Activated T-cell treated with anti-CD3 and anti-CD28 coated beads, Interleukin-2, amount 50 U/mL, for 72 hours (primary cell): Measurements from ENCODE around the gene LNX2. TPM values are rescaled to one million over a fixed set of nuclear protein-coding genes. Genes with fewer than 3 reads are reported as not detected.
"Not testable (repeated sequence)": the region's sequence is repeated elsewhere in the genome, so short reads cannot be mapped to it uniquely, and the experiment has no call there.

Experiments used
- ATAC-seq, 2 donors: fragments of 150-1000 bp; cut with Tn5 transposase; replicated peaks in 1 of 2; 2 replicates each; pipeline ENCODE4 v1.10.0; 2021; ENCODE audit warnings: moderate library complexity in 2 of 2, mild to moderate bottlenecking in 1 of 2
- DNase-seq, 2 donors: peaks; one replicate each; pipeline ENCODE4 v3.0.0; 2021 to 2022; ENCODE audit warnings: mixed read lengths in 1 of 2
- H3K27ac Mint-ChIP-seq: one replicate; pipeline ENCODE4 v1.8.0; 2022; ENCODE audit warnings: mild to moderate bottlenecking, moderate library complexity, mixed read lengths
- H3K27me3 Mint-ChIP-seq: one replicate; pipeline ENCODE4 v1.8.0; 2022; ENCODE audit warnings: low read depth, mixed read lengths
- H3K36me3 Mint-ChIP-seq, 2 donors: one replicate each; pipeline ENCODE4 v1.8.0; 2022; ENCODE audit warnings: mixed read lengths in 2 of 2, mild to moderate bottlenecking in 1 of 2; ENCODE audit not compliant: insufficient read depth in 2 of 2
- H3K4me1 Mint-ChIP-seq: one replicate; pipeline ENCODE4 v1.8.0; 2022; ENCODE audit warnings: low read depth, mixed read lengths
- H3K4me3 Mint-ChIP-seq, 2 donors: one replicate each; pipeline ENCODE4 v1.8.0; 2022; ENCODE audit warnings: mild to moderate bottlenecking in 2 of 2, mixed read lengths in 2 of 2, moderate library complexity in 2 of 2
- H3K9me3 Mint-ChIP-seq, 2 donors: one replicate each; pipeline ENCODE4 v1.8.0; 2022; ENCODE audit warnings: mixed read lengths in 2 of 2
- total RNA-seq, 2 donors: library from RNA; stranded (reverse); gene quantifications; one replicate each; pipeline ENCODE4 v1.2.3, GENCODE V29; 2022

The LNX2 gene
- total RNA-seq, 2 donors from 2014 or later, result 6.5 to 7.2 TPM

GRCh38 chr13:27632648-27633047 lies 12.3 kb upstream of the LNX2 start:
- peaks cover 52% of the 10 kb centered on the region for H3K4me1 Mint-ChIP-seq
- H3K27me3 Mint-ChIP-seq, result no peaks in the 10 kb centered on the region
- no peak for ATAC-seq
- DNase-seq, result no peak
- H3K9me3 Mint-ChIP-seq, result no peaks in the 10 kb centered on the region
- peaks cover 0 to 14% of the 10 kb centered on the region in 2 donors for H3K36me3 Mint-ChIP-seq
- H3K4me3 Mint-ChIP-seq, result no peak overlapping the region
- H3K27ac Mint-ChIP-seq, result peak overlapping the region; percentile 54

DNA sequence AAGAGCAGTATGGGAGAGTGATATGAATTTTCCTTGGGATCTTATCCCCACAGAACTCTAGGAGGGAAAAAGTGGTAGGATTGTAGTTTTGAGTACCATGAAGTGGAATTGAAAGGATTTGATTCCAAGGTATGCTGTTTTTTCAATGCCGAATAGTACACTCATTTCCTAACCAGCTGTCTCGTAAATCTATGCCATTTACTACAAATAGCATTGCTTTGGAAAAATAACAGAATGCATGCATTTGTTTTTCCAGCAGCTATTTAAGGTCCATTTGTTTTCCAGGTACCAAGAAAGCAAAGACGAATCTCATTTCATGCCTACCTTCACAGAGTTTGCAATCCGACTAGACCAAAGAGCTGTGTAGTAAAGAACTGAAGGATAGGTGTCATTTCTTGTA lies 11.9 kb upstream of the LNX2 start:
- no peaks in the 10 kb centered on the region for H3K27me3 Mint-ChIP-seq
- H3K9me3 Mint-ChIP-seq, result no peaks in the 10 kb centered on the region
- ATAC-seq (no peak), DNase-seq (no peak)
- H3K36me3 Mint-ChIP-seq, result peaks cover 0 to 15% of the 10 kb centered on the region in 2 donors
- no peak overlapping the region for H3K27ac Mint-ChIP-seq
- H3K4me1 Mint-ChIP-seq, result peaks cover 56% of the 10 kb centered on the region
- H3K4me3 Mint-ChIP-seq, result no peak overlapping the region

- no peak overlapping the region for H3K27ac Mint-ChIP-seq
- peak in 1 of 2 donors; percentile 35 for ATAC-seq
- H3K36me3 Mint-ChIP-seq, result peaks cover 0 to 13% of the 10 kb centered on the region in 2 donors
Measured at GRCh38 chr13:27631665-27632064, 11.3 kb upstream of the LNX2 start.

DNA sequence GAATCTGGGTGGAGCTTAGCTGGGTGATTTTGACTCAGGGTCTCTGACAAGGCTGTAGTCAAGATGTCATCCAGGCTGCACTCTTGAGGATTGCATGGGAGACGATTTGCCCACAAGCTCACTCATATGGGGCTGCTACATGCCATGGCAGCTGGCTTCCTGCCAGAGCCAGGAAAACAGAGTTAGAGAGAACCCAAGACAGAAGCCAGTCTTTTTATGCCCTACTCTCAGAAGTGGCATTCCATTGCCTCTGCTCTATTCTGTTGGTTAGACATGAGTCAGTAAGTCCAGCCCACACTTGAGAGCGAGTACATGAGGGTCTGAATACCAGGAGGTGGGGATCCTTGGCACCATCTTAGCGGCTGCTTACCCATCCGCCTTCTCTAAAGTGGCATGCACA lies 10.8 kb upstream of the LNX2 start:
- DNase-seq (no peak), ATAC-seq (peak in 1 of 2 donors; percentile 28)
- peaks cover 0 to 13% of the 10 kb centered on the region in 2 donors for H3K36me3 Mint-ChIP-seq
- peaks cover 57% of the 10 kb centered on the region for H3K4me1 Mint-ChIP-seq
- no peak overlapping the region for H3K4me3 Mint-ChIP-seq
- H3K27me3 Mint-ChIP-seq, result no peaks in the 10 kb centered on the region
- no peak overlapping the region for H3K27ac Mint-ChIP-seq
- H3K9me3 Mint-ChIP-seq, result no peaks in the 10 kb centered on the region

More at GRCh38 chr13:27631665-27632064, 11.3 kb upstream of the LNX2 start:
- no peaks in the 10 kb centered on the region for H3K27me3 Mint-ChIP-seq
- H3K4me3 Mint-ChIP-seq, result no peak overlapping the region
- DNase-seq, result no peak
- H3K4me1 Mint-ChIP-seq, result peaks cover 56% of the 10 kb centered on the region
- no peaks in the 10 kb centered on the region for H3K9me3 Mint-ChIP-seq

DNA sequence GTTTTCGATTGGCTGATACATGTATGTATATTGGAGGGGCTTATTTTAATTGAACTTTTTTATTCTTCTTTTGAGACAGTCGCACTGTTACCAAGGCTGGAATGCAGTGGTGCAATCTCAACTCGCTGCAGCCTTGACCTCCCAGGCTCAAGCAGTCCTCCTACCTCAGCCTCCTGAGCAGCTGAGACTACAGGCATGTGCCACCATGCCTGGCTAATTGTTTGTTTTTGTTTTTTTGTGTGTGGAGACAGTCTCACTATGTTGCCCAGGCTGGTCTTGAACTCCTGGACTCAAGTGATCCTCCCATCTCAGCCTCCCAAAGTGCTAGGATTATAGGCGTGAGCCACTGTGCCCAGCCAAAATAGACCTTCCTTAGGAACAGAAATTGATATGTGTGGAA lies 8.4 kb upstream of the LNX2 start:
- ATAC-seq, H3K27ac Mint-ChIP-seq, H3K4me3 Mint-ChIP-seq, H3K9me3 Mint-ChIP-seq, H3K27me3 Mint-ChIP-seq, DNase-seq: not testable (repeated sequence)
- Mint-ChIP-seq H3K36me3 (peaks cover 10 to 23% of the 10 kb centered on the region in 2 donors), H3K4me1 (peaks cover 71% of the 10 kb centered on the region)

DNA sequence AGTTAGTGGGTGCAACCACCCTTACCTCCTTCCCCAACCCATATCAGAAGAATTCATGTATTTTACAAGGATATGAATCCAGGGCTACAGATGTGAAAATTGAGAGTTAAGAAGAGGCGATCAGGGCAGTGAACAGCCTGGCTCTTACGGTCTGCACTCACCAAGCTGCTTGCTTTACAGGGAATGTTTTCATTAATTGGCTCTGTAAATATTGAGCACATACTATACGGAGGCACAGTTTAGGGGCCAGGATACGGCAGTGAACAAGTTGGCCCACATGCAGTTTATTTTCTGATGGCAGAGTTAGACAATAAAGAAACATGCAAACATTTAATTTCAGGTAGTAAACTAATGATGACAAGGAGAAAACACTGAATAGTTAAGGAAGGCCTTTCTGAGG lies 7.8 kb upstream of the LNX2 start:
- no peak for DNase-seq
- Mint-ChIP-seq H3K9me3 (no peaks in the 10 kb centered on the region), H3K4me1 (peaks cover 74% of the 10 kb centered on the region), H3K4me3 (no peak overlapping the region), H3K27me3 (no peaks in the 10 kb centered on the region), H3K36me3 (peaks cover 10 to 28% of the 10 kb centered on the region in 2 donors), H3K27ac (no peak overlapping the region)
- ATAC-seq, result no peak

DNA sequence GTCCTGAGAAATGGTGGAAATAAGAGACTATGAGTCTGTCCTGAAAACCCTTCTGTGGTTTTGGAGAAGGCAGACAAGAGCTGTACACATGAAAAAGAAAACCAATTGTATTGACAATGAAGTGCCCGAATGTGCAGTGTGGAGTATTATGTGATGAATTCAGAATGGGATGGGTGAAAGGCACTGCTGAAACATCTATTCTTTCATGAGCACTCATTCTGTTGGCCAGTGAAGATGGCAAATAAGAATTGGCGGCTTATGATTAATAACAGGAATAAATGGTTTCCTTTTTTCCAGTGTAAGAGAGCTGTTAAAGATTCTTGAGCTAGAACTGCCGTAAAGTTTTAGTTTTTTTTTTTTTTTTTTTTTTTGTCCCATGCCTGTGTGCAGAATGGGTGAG lies 7.1 kb upstream of the LNX2 start:
- Mint-ChIP-seq H3K27me3 (no peaks in the 10 kb centered on the region), H3K4me1 (peaks cover 81% of the 10 kb centered on the region), H3K27ac (peak overlapping the region; percentile 24), H3K4me3 (no peak overlapping the region), H3K9me3 (no peaks in the 10 kb centered on the region), H3K36me3 (peaks cover 14 to 33% of the 10 kb centered on the region in 2 donors)
- DNase-seq (no peak), ATAC-seq (no peak)

DNA sequence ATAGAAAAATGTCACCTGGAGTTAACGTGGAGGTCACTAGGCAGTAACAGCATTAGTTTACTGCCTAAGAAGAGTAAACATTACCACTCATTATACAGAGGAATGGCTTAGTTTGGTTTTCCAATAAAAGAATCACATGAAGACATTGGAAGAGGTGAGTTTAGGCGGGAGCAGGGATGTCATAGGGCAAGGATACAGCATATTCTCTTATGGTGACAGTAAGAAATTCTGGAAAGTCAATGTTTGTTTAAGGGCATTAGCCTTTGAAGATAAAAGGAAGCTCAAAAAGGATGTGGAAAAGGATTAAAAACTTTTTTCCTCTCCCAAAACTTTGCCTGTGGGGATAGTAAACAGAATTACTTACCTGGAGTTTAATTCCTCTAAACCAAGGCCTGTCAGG lies 5.5 kb upstream of the LNX2 start:
- H3K36me3 Mint-ChIP-seq, result peaks cover 16 to 31% of the 10 kb centered on the region in 2 donors
- peaks cover 73% of the 10 kb centered on the region for H3K4me1 Mint-ChIP-seq
- no peaks in the 10 kb centered on the region for H3K27me3 Mint-ChIP-seq
- H3K9me3 Mint-ChIP-seq, result no peaks in the 10 kb centered on the region
- no peak for ATAC-seq
- H3K4me3 Mint-ChIP-seq, result no peak overlapping the region
- no peak overlapping the region for H3K27ac Mint-ChIP-seq
- DNase-seq, result no peak

GRCh38 chr13:27624071-27624470 lies 3.7 kb upstream of the LNX2 start:
- peaks cover 16 to 29% of the 10 kb centered on the region in 2 donors for H3K36me3 Mint-ChIP-seq
- ATAC-seq, result no peak
- peaks cover 76% of the 10 kb centered on the region for H3K4me1 Mint-ChIP-seq
- peak overlapping the region in 1 of 2 donors; percentile 99 for H3K4me3 Mint-ChIP-seq
- no peak overlapping the region for H3K27ac Mint-ChIP-seq
- H3K9me3 Mint-ChIP-seq, result no peaks in the 10 kb centered on the region
- DNase-seq, result no peak
- no peaks in the 10 kb centered on the region for H3K27me3 Mint-ChIP-seq

DNA sequence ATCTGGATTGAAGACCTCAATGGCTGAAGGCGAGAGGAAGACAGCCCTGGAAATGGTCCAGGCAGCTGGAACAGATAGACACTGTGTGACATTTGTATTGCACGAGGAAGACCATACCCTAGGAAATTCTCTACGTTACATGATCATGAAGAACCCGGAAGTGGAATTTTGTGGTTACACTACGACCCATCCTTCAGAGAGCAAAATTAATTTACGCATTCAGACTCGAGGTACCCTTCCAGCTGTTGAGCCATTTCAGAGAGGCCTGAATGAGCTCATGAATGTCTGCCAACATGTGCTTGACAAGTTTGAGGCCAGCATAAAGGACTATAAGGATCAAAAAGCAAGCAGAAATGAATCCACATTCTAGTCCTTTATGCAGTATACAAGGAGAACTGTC lies 2.6 kb upstream of the LNX2 start:
- Mint-ChIP-seq H3K27me3 (no peaks in the 10 kb centered on the region), H3K9me3 (no peaks in the 10 kb centered on the region), H3K27ac (peak overlapping the region; percentile 93), H3K36me3 (peaks cover 16 to 25% of the 10 kb centered on the region in 2 donors), H3K4me1 (peaks cover 76% of the 10 kb centered on the region), H3K4me3 (peak overlapping the region; percentile 85 to 99)
- DNase-seq (no peak), ATAC-seq (no peak)

GRCh38 chr13:27622102-27622820 lies 1.9 kb upstream of the LNX2 start:
- no peaks in the 10 kb centered on the region for H3K9me3 Mint-ChIP-seq
- peaks cover 16 to 22% of the 10 kb centered on the region in 2 donors for H3K36me3 Mint-ChIP-seq
- no peak for DNase-seq

DNA sequence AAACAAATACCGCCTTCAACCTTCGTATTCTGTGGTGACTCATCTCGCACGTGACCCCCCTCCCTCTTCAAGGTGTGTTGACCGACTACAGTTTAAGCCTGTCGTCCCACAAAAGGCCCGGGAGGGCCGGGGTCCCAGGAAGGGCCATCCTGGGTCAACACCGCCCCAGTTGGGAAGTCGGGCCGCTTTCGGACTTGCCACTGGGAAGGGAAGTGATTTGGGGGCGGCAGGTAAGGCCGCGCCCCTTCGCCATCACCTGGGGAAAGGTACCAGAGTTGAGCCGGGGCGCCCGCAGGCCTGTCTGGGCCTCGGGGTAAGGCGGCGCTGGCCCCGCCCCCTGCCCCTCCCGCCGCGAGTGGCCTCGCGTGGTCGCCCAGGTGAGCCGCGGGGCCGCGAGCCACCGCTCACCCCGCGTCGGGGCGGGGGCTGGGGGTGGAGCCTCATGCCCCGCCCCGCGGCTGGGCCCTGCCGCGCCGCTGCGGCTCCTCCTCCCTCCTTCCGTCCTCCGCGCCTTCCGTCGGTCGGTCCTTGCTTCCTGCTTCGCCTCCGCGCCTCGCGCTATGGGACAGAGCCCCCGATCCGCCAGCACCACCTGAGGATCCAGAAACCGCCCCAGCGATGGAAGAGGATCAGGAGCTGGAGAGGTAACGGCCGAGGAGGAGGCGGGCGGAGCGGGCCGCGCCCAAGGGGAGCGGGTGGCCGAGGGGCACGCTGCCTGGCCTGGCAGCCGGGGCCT lies 1.2 kb upstream of the LNX2 start, which contains the start of gene POLR1D:
TSS of gene POLR1D (plus strand) at position 527 of the 736 bp plus-strand sequence. CDS start at position 619, 92 bp downstream.
- H3K27ac Mint-ChIP-seq, result peak within 1 kb of the TSS; percentile 93

More at GRCh38 chr13:27622102-27622820, 1.9 kb upstream of the LNX2 start:
- Mint-ChIP-seq H3K27me3 (no peaks in the 10 kb centered on the region), H3K27ac (peak overlapping the region; percentile 93), H3K4me1 (peaks cover 76% of the 10 kb centered on the region), H3K4me3 (peak overlapping the region; percentile 85 to 99)
- no peak for ATAC-seq

DNA sequence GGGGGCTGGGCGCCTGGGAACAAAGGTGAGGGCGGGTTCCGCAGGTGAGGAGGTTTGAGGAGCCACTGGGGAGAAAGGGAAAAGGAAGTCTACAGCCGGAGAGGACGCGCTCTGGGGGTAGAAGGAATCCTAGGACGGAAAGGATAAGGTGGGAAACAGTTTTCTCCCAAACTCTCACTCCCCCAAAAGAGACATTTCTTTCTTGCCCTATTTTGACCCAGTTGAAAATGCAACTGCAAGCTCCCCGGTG lies 712 bp upstream of the LNX2 start:
- ATAC-seq, result no peak
- peaks cover 68% of the 10 kb centered on the region for H3K4me1 Mint-ChIP-seq

More for the DNA sequence above, 1.2 kb upstream of the LNX2 start, which contains the start of gene POLR1D:
- Mint-ChIP-seq H3K27me3 (no peaks in the 10 kb centered on the region), H3K36me3 (peaks cover 16 to 22% of the 10 kb centered on the region in 2 donors), H3K9me3 (no peaks in the 10 kb centered on the region), H3K4me1 (peaks cover 73% of the 10 kb centered on the region), H3K4me3 (peak within 1 kb of the TSS; percentile 93 to 99)
- DNase-seq, result peak; percentile 87 to 89
- peak; percentile 69 for ATAC-seq

More for the DNA sequence above, 712 bp upstream of the LNX2 start:
- Mint-ChIP-seq H3K4me3 (peak overlapping the region; percentile 93 to 94), H3K9me3 (no peaks in the 10 kb centered on the region), H3K27ac (peak overlapping the region; percentile 89), H3K36me3 (peaks cover 16 to 22% of the 10 kb centered on the region in 2 donors), H3K27me3 (no peaks in the 10 kb centered on the region)
- DNase-seq, result no peak
